ENCODE results near the gene WWOX.

WWOX gene

DNA sequence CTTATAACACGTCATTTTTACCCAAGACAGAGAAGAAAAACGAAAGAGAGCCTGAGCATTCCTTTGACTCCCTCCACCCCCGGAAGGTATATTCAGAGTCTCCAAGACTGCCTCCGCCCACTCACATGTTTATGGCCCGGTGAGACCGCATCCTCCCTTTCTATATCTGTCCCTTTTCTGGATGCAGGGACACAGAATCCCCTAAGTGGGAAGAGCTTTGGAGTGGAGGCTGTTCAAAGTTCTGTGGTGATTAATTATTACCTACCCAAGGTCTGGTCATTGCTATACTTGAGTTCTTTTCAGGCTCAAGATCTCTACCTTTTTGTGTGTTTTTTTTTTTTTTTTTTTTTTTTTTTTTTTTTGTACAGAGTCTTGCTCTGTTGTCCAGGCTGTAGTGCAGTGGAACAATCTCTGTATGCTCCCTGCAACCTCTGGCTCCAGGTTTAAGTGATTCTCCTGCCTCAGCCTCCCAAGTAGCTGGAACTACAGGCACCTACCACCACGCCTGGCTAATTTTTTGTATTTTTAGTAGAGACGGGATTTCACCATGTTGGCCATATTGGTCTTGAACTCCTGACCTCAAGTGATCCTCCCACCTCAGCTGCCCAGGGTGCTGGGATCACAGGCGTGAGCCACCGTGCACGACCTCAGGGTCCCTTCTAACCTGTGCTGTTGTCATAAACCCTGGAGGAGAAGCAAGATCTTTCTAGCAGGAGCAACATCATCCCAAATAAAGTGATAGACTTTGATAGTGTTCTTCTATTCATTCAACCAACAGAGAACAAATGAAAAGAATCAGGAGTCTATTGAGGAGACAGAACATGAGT, 407.1 kb downstream of the WWOX start:
- no peaks in the 10 kb centered on the region for H3K9me3 ChIP-seq (ENCODE audit: insufficient read depth, low read depth, low read length)
- WGBS (ENCODE audit: extremely low coverage, insufficient coverage, insufficient read length), result no CpG with 5 or more reads among the region's 11 CpGs
- H4K12ac ChIP-seq (ENCODE audit: low read depth, low read length), result no peak overlapping the region
- H3K4me3 ChIP-seq (ENCODE audit: low read depth, low read length), result no peak overlapping the region
- H3K27ac ChIP-seq (ENCODE audit: low read depth, low read length), result no peak overlapping the region
- H2AFZ ChIP-seq (ENCODE audit: insufficient read depth, low read length, poor library complexity), result no peak overlapping the region
- H2BK12ac ChIP-seq (ENCODE audit: low read length), result peak overlapping the region; percentile 46
- no peaks in the 10 kb centered on the region for H3K36me3 ChIP-seq (ENCODE audit: control insufficient read depth in 1 of 2, insufficient read depth in 2 of 2, low read length in 2 of 2)
- H3K23ac ChIP-seq (ENCODE audit: low read length), result no peak overlapping the region
- H3K4me2 ChIP-seq (ENCODE audit: low read length), result no peak overlapping the region
- no peaks in the 10 kb centered on the region for H3K79me2 ChIP-seq (ENCODE audit: control insufficient read depth, insufficient read depth, low read length, poor library complexity)
- peaks cover 11% of the 10 kb centered on the region for H3K79me1 ChIP-seq (ENCODE audit: low read length)
- no peak for DNase-seq
- H2BK120ac ChIP-seq (ENCODE audit: insufficient read depth, low read length, poor library complexity), result no peak overlapping the region
- no peak overlapping the region for H2BK5ac ChIP-seq (ENCODE audit: low read depth, low read length, poor library complexity)
- H4K8ac ChIP-seq (ENCODE audit: low read depth, low read length), result no peak overlapping the region
- H3K4ac ChIP-seq (ENCODE audit: low read depth, low read length), result no peak overlapping the region
- H4K91ac ChIP-seq (ENCODE audit: low read depth, low read length), result peak overlapping the region; percentile 75
- no peak overlapping the region for H3K14ac ChIP-seq (ENCODE audit: low read length)
- H3K4me1 ChIP-seq (ENCODE audit: control insufficient read depth in 1 of 2, insufficient read depth in 2 of 2, low read length in 2 of 2), result peaks cover 1 to 4% of the 10 kb centered on the region in 2 experiments
- no peak overlapping the region for H2AK5ac ChIP-seq (ENCODE audit: low read length)
- H3K9ac ChIP-seq (ENCODE audit: low read length), result no peak overlapping the region
- no peaks in the 10 kb centered on the region for H3K27me3 ChIP-seq (ENCODE audit: insufficient read depth, low read length)
- no peak overlapping the region for H3K18ac ChIP-seq (ENCODE audit: low read length)

DNA sequence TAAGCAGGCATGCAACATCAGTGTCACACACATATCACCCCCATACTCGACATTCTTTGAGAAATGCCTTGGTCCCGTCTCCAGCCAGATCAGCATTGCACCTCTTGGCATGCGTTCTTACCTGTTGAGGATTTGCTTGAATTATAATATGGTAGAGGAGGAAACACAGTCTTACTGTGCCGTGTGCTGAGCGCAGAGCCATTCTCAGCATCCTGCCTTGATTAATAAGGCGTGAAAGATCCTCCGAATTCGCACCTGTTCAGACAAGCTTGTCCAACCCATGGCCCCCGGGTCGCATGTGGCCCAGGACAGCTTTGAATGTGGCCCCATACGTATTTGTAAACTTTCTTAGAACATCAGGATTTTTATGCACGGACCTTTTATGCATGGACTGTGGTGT, 408.1 kb downstream of the WWOX start:
- Histone ChIP-seq H2BK120ac (ENCODE audit: insufficient read depth, low read length, poor library complexity) (no peak overlapping the region), H2AK5ac (ENCODE audit: low read length) (no peak overlapping the region), H3K27me3 (ENCODE audit: insufficient read depth, low read length) (no peaks in the 10 kb centered on the region), H4K12ac (ENCODE audit: low read depth, low read length) (no peak overlapping the region), H3K14ac (ENCODE audit: low read length) (no peak overlapping the region), H3K4ac (ENCODE audit: low read depth, low read length) (no peak overlapping the region), H3K4me3 (ENCODE audit: low read depth, low read length) (no peak overlapping the region), H3K9me3 (ENCODE audit: insufficient read depth, low read depth, low read length) (no peaks in the 10 kb centered on the region), H2BK5ac (ENCODE audit: low read depth, low read length, poor library complexity) (no peak overlapping the region), H2BK12ac (ENCODE audit: low read length) (no peak overlapping the region), H4K91ac (ENCODE audit: low read depth, low read length) (no peak overlapping the region), H3K4me2 (ENCODE audit: low read length) (no peak overlapping the region), H3K79me2 (ENCODE audit: control insufficient read depth, insufficient read depth, low read length, poor library complexity) (no peaks in the 10 kb centered on the region), H3K4me1 (ENCODE audit: control insufficient read depth in 1 of 2, insufficient read depth in 2 of 2, low read length in 2 of 2) (peaks cover 1 to 4% of the 10 kb centered on the region in 2 experiments), H3K27ac (ENCODE audit: low read depth, low read length) (no peak overlapping the region), H3K9ac (ENCODE audit: low read length) (no peak overlapping the region), H3K79me1 (ENCODE audit: low read length) (peaks cover 11% of the 10 kb centered on the region), H4K8ac (ENCODE audit: low read depth, low read length) (no peak overlapping the region), H3K23ac (ENCODE audit: low read length) (no peak overlapping the region), H3K18ac (ENCODE audit: low read length) (no peak overlapping the region), H3K36me3 (ENCODE audit: control insufficient read depth in 1 of 2, insufficient read depth in 2 of 2, low read length in 2 of 2) (no peaks in the 10 kb centered on the region), H2AFZ (ENCODE audit: insufficient read depth, low read length, poor library complexity) (no peak overlapping the region)
- no peak for DNase-seq
- WGBS (ENCODE audit: extremely low coverage, insufficient coverage, insufficient read length), result no CpG with 5 or more reads among the region's 12 CpGs

DNA sequence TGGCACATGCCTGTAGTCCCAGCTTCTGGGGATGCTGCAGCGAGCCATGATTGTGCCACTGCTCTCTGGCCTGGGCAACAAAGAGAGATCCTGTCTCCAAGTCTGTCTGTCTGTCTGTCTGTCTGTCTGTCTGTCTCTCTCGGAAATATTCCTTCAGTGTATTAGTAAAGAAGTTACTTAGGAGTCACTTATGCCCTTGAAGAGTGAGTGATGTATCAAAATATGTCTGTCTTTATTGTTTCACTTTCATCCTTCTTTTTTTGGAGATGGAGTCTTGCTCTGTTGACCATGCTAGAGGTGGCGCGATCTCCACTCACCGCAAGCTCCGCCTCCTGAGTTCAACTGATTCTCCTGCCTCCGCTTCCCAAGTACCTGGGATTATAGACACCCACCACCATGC, 410.5 kb downstream of the WWOX start:
- Histone ChIP-seq H3K9ac (ENCODE audit: low read length) (no peak overlapping the region), H3K23ac (ENCODE audit: low read length) (no peak overlapping the region), H3K18ac (ENCODE audit: low read length) (no peak overlapping the region), H3K27me3 (ENCODE audit: insufficient read depth, low read length) (no peaks in the 10 kb centered on the region), H2BK5ac (ENCODE audit: low read depth, low read length, poor library complexity) (no peak overlapping the region), H3K9me3 (ENCODE audit: insufficient read depth, low read depth, low read length) (no peaks in the 10 kb centered on the region), H4K91ac (ENCODE audit: low read depth, low read length) (no peak overlapping the region), H2AK5ac (ENCODE audit: low read length) (no peak overlapping the region), H3K4me3 (ENCODE audit: low read depth, low read length) (no peak overlapping the region), H3K36me3 (ENCODE audit: control insufficient read depth in 1 of 2, insufficient read depth in 2 of 2, low read length in 2 of 2) (no peaks in the 10 kb centered on the region), H3K4me1 (ENCODE audit: control insufficient read depth in 1 of 2, insufficient read depth in 2 of 2, low read length in 2 of 2) (peaks cover 1 to 4% of the 10 kb centered on the region in 2 experiments), H2BK120ac (ENCODE audit: insufficient read depth, low read length, poor library complexity) (no peak overlapping the region), H3K14ac (ENCODE audit: low read length) (no peak overlapping the region), H2BK12ac (ENCODE audit: low read length) (no peak overlapping the region), H4K12ac (ENCODE audit: low read depth, low read length) (no peak overlapping the region), H3K4me2 (ENCODE audit: low read length) (no peak overlapping the region), H3K4ac (ENCODE audit: low read depth, low read length) (no peak overlapping the region), H4K8ac (ENCODE audit: low read depth, low read length) (no peak overlapping the region), H3K27ac (ENCODE audit: low read depth, low read length) (no peak overlapping the region), H3K79me2 (ENCODE audit: control insufficient read depth, insufficient read depth, low read length, poor library complexity) (no peaks in the 10 kb centered on the region), H3K79me1 (ENCODE audit: low read length) (peaks cover 10% of the 10 kb centered on the region), H2AFZ (ENCODE audit: insufficient read depth, low read length, poor library complexity) (no peak overlapping the region)
- no CpG with 5 or more reads among the region's 7 CpGs for WGBS (ENCODE audit: extremely low coverage, insufficient coverage, insufficient read length)
- DNase-seq, result no peak

DNA sequence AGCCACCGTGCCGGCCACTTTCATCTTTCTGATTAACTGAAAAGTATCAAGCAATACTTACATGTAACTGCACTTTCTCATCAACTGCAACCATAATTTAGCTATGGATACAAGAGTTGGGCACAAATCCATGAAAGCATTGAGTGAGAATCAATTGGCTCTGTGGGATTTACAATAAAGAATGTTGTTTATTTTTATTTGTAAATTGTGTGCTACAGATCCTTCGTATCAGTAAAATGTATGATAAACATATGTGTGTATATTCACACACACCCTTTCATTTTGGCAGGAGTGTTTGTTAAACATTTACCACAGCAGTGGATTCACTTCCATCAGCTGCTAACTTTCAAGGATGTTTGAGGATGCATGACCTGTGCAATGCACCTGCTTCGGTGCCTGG, 411.0 kb downstream of the WWOX start:
- no peak overlapping the region for H3K23ac ChIP-seq (ENCODE audit: low read length)
- H3K79me1 ChIP-seq (ENCODE audit: low read length), result peaks cover 7% of the 10 kb centered on the region
- H3K4me1 ChIP-seq (ENCODE audit: control insufficient read depth in 1 of 2, insufficient read depth in 2 of 2, low read length in 2 of 2), result peaks cover 1 to 4% of the 10 kb centered on the region in 2 experiments
- H4K91ac ChIP-seq (ENCODE audit: low read depth, low read length), result no peak overlapping the region
- H2BK12ac ChIP-seq (ENCODE audit: low read length), result no peak overlapping the region
- no peaks in the 10 kb centered on the region for H3K79me2 ChIP-seq (ENCODE audit: control insufficient read depth, insufficient read depth, low read length, poor library complexity)
- WGBS (ENCODE audit: extremely low coverage, insufficient coverage, insufficient read length), result no CpG with 5 or more reads among the region's 4 CpGs
- H3K14ac ChIP-seq (ENCODE audit: low read length), result no peak overlapping the region
- H3K4ac ChIP-seq (ENCODE audit: low read depth, low read length), result no peak overlapping the region
- no peak overlapping the region for H3K4me2 ChIP-seq (ENCODE audit: low read length)
- H2AFZ ChIP-seq (ENCODE audit: insufficient read depth, low read length, poor library complexity), result no peak overlapping the region
- H3K27ac ChIP-seq (ENCODE audit: low read depth, low read length), result no peak overlapping the region
- H2AK5ac ChIP-seq (ENCODE audit: low read length), result no peak overlapping the region
- H3K18ac ChIP-seq (ENCODE audit: low read length), result no peak overlapping the region
- no peak overlapping the region for H3K9ac ChIP-seq (ENCODE audit: low read length)
- DNase-seq, result no peak
- no peaks in the 10 kb centered on the region for H3K27me3 ChIP-seq (ENCODE audit: insufficient read depth, low read length)
- H4K12ac ChIP-seq (ENCODE audit: low read depth, low read length), result no peak overlapping the region
- no peak overlapping the region for H2BK120ac ChIP-seq (ENCODE audit: insufficient read depth, low read length, poor library complexity)
- H2BK5ac ChIP-seq (ENCODE audit: low read depth, low read length, poor library complexity), result no peak overlapping the region
- no peak overlapping the region for H3K4me3 ChIP-seq (ENCODE audit: low read depth, low read length)
- no peaks in the 10 kb centered on the region for H3K36me3 ChIP-seq (ENCODE audit: control insufficient read depth in 1 of 2, insufficient read depth in 2 of 2, low read length in 2 of 2)
- no peaks in the 10 kb centered on the region for H3K9me3 ChIP-seq (ENCODE audit: insufficient read depth, low read depth, low read length)
- no peak overlapping the region for H4K8ac ChIP-seq (ENCODE audit: low read depth, low read length)
